ENCODE measurements around the gene CCDC69. TPM values are rescaled to one million over a fixed set of nuclear protein-coding genes. Genes with fewer than 3 reads are reported as not detected.

The CCDC69 gene
- total and polyA plus RNA-seq, 2 of the 8 experiments (the other 6 are each of a cell fraction or from before 2014, with no cell fraction given): 8.4 to 10.8 TPM

GRCh38 chr5:151179489-151179840 is 44.4 kb downstream of the CCDC69 start:
- Histone ChIP-seq H3K56ac (replicated peaks; ENCODE audit: insufficient read length, low read depth, low read length) (no peak overlapping the region), H4K5ac (ENCODE audit: insufficient read length, low read depth, low read length) (no peak overlapping the region), H2BK15ac (ENCODE audit: low read length) (no peak overlapping the region), H3K4me3 (ENCODE audit: extremely low read depth in 1 of 4, insufficient read depth in 2 of 4, low read depth in 3 of 4, low read length in 4 of 4) (no peak overlapping the region), H2BK120ac (replicated peaks; ENCODE audit: low read depth, low read length) (no peak overlapping the region), H2BK20ac (ENCODE audit: low read length) (no peak overlapping the region), H3K9me3 (ENCODE audit: insufficient read depth in 2 of 2, low read depth in 1 of 2, low read length in 1 of 2) (no peaks in the 10 kb centered on the region), H3K36me3 (ENCODE audit: control insufficient read depth in 2 of 4, insufficient read depth in 4 of 4, low read length in 3 of 4) (no peaks in the 10 kb centered on the region; a peak in 1 of 8 replicates), H3K4ac (replicated peaks; ENCODE audit: insufficient read length, low read depth, low read length) (no peak overlapping the region), H3K4me1 (replicated peaks in 1 of 4; ENCODE audit: control insufficient read depth in 3 of 4, insufficient read depth in 4 of 4, low read length in 3 of 4) (peaks cover 0 to 4% (median 0%) of the 10 kb centered on the region in 4 experiments; a peak in 1 of 7 replicates), H2AFZ (ENCODE audit: low read length) (no peak overlapping the region), H3K79me2 (ENCODE audit: control insufficient read depth in 1 of 2, insufficient read depth in 2 of 2, low read length in 2 of 2) (no peaks in the 10 kb centered on the region), H3K4me2 (ENCODE audit: insufficient read depth in 1 of 2, low read depth in 2 of 2, low read length in 2 of 2) (no peak overlapping the region), H3K14ac (ENCODE audit: insufficient read length) (no peak overlapping the region), H3K23ac (ENCODE audit: insufficient read length) (no peak overlapping the region), H3K9ac (replicated peaks in 1 of 4; ENCODE audit: extremely low read depth in 1 of 4, low read depth in 3 of 4, low read length in 3 of 4) (no peak overlapping the region), H3K79me1 (ENCODE audit: low read depth, low read length) (no peaks in the 10 kb centered on the region), H4K8ac (ENCODE audit: extremely low read depth, insufficient read depth, low read length) (no peak overlapping the region), H3K18ac (ENCODE audit: extremely low read depth, low read length) (no peak overlapping the region), H3K27ac (ENCODE audit: low read depth, low read length) (no peak overlapping the region), H2BK12ac (ENCODE audit: low read depth, low read length) (no peak overlapping the region), H3K27me3 (replicated peaks in 1 of 4; ENCODE audit: control insufficient read depth in 3 of 4, extremely low read depth in 1 of 4, insufficient read depth in 3 of 4, low read length in 3 of 4) (no peaks in the 10 kb centered on the region), H4K91ac (replicated peaks; ENCODE audit: insufficient read length, low read length) (no peak overlapping the region), H2BK5ac (ENCODE audit: low read depth, low read length) (no peak overlapping the region), H3K23me2 (ENCODE audit: low read depth, low read length) (no peaks in the 10 kb centered on the region), H4K20me1 (replicated peaks in 1 of 2; ENCODE audit: control insufficient read depth in 1 of 2, insufficient read depth in 2 of 2, low read length in 2 of 2) (no peaks in the 10 kb centered on the region), H2AK5ac (ENCODE audit: low read depth, low read length) (no peak overlapping the region)
- ChIA-PET CTCF (ENCODE audit: partially characterized antibody) (interaction anchor here (1.2 to 1.7 kb wide), 2 partner anchors 14 to 26 kb away, joined by 3 to 7 read pairs; no protein-coding TSS in a partner anchor), POLR2A (ENCODE audit: partially characterized antibody) (interaction anchor here (1.1 kb wide), 1 partner anchor 9 kb away, joined by 3 read pairs; no protein-coding TSS in a partner anchor)
- TF ChIP-seq HDAC6 (IDR thresholded peaks at IDR 0.05; ENCODE audit: low read depth, low read length) (no peak), SIRT6 (IDR thresholded peaks at IDR 0.05; ENCODE audit: low read length) (no peak), BRCA1 (IDR thresholded peaks at IDR 0.05; ENCODE audit: low read depth, low read length) (no peak), JUN (IDR thresholded peaks at IDR 0.05; ENCODE audit: low read depth, low read length) (no peak), BACH1 (IDR thresholded peaks at IDR 0.05; ENCODE audit: low read length) (no peak), RNF2 (IDR thresholded peaks at IDR 0.05; ENCODE audit: borderline replicate concordance, low read depth, low read length, missing control alignments, poor library complexity, severe bottlenecking) (no peak), KDM4A (IDR thresholded peaks at IDR 0.05; ENCODE audit: low read depth, low read length, severe bottlenecking) (no peak), POLR2A (IDR thresholded peaks at IDR 0.05; ENCODE audit: control extremely low read depth in 1 of 2, low read depth in 2 of 2, low read length in 2 of 2) (no peak), MAFK (IDR thresholded peaks at IDR 0.05; ENCODE audit: low read depth, low read length) (no peak), CHD1 (IDR thresholded peaks at IDR 0.05; ENCODE audit: low read depth, low read length) (no peak), SIN3A (conservative IDR thresholded peaks at IDR 0.05 in 1 of 2, IDR thresholded peaks at IDR 0.05 in 1 of 2; ENCODE audit: low read depth in 1 of 2, low read length in 2 of 2) (no peak), ASH2L (IDR thresholded peaks at IDR 0.05; ENCODE audit: low read length) (no peak)
- WGBS, 2 experiments (ENCODE audit: extremely low coverage in 1 of 2, insufficient coverage in 1 of 2, insufficient read length in 1 of 2, insufficient replicate concordance in 2 of 2, low coverage in 1 of 2, low lambda C conversion rate in 2 of 2, missing lambda C conversion rate in 1 of 2): 95% methylated on average over 4 of the region's 4 CpGs; no CpG with 5 or more reads in 1 of the 2 experiments
- DNase-seq (ENCODE audit: low read depth in 1 of 2, low spot score in 2 of 2) (no peak), FAIRE-seq (no peak)
